ENCODE results near the gene FERMT1.

DNA sequence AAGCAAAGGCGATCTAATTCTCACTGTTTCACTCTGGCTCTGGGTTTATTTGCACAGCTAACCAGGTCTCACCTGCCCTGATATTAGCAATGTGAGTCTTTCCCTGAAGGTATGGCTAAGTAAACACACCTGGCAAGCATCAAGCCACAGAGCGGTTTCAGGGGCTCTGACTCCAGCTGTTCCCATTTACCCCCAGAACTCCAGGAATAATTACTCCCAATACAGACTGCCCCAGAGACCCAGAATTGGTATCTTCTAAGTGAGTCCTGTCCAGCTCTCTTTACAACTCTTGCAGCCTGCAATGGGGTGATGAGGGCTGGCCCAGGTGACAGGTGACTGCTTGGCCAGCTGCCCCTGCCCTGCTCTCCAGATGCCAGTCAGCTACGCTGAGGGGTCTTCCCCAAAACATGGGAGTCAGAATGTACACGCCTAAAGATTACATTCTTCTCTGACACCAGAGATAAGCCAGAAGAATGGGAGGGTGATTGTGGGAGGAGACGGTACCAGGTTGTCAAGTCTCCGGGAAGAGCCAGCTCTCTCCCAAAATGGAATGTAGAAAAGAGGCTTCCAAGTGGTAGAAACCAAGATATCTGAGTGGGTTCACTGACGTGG lies 64.0 kb downstream of the FERMT1 start:
- TF ChIP-seq STAT1 (IDR thresholded peaks at IDR 0.05; ENCODE audit: unreplicated experiment) (no peak), POLR2AphosphoS5 (IDR thresholded peaks at IDR 0.05; ENCODE audit: low read depth) (no peak), CTCF (conservative IDR thresholded peaks at IDR 0.05; ENCODE audit: low read depth in 2 of 2) (no peak), CREB1 (CRISPR knock-in tag; IDR thresholded peaks at IDR 0.05; ENCODE audit: low read depth) (no peak), EZH2phosphoT487 (IDR thresholded peaks at IDR 0.05; ENCODE audit: unreplicated experiment) (no peak), REST (IDR thresholded peaks at IDR 0.05; ENCODE audit: unreplicated experiment) (no peak), JUNB (IDR thresholded peaks at IDR 0.05; ENCODE audit: unreplicated experiment) (no peak), EZH2 (IDR thresholded peaks at IDR 0.05; ENCODE audit: low read depth, unreplicated experiment) (no peak), ZNF331 (CRISPR knock-in tag; IDR thresholded peaks at IDR 0.05; ENCODE audit: low read depth) (no peak), NANOG (IDR thresholded peaks at IDR 0.05; ENCODE audit: borderline replicate concordance) (no peak)
- TF ChIP-seq, protein P1, sequence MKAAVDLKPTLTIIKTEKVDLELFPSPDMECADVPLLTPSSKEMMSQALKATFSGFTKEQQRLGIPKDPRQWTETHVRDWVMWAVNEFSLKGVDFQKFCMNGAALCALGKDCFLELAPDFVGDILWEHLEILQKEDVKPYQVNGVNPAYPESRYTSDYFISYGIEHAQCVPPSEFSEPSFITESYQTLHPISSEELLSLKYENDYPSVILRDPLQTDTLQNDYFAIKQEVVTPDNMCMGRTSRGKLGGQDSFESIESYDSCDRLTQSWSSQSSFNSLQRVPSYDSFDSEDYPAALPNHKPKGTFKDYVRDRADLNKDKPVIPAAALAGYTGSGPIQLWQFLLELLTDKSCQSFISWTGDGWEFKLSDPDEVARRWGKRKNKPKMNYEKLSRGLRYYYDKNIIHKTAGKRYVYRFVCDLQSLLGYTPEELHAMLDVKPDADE (IDR thresholded peaks at IDR 0.05) = no peak

Measured in GM23338 (cell line).